DMS153 treated with DMSO at 0.1 percent for 48 hours (cell line): ENCODE measurements around the gene HEPACAM.

ENCODE experiments used
- DNase-seq: peaks from one replicate; lab custom pipeline; 2025; ENCODE audit not compliant: unreplicated experiment; lab: John Stamatoyannopoulos, UW

HEPACAM gene

GRCh38 chr11:124899383-124900145 lies 36.3 kb downstream of the HEPACAM start:
- no peak for DNase-seq

- DNase-seq: no peak
Observed at GRCh38 chr11:124898711-124899110, 37.1 kb downstream of the HEPACAM start.

- no peak for DNase-seq
Observed at GRCh38 chr11:124898263-124898680, 37.6 kb downstream of the HEPACAM start.

DNA sequence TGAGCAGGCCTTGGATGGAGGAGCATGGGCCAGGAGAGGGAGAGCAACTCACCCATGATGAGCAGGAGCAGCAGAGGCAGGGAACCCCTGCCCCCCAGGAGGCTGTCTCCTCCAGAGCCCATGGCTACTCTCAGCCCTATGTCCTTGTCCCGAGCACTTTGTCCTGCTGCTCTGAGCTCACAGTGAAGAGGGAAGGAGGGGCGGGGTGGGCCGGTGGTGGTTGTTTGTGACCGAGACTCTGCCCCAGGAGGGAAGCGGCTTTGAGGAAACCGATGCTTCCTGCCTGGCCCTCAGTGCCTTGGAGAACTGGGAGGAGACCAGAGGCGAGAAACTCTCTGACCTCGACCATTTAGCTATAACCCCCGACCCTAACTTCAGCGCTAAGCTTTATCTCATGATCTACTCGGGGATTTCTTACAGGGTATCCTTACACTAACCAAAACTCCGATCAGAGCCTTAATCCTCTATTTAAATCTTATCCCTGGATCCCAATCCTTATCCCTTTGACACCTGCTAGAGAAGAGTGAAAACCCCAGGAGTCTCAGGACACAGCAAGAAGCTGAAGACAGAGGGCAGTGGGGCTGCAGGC lies 38.1 kb downstream of the HEPACAM start, which contains the start of gene ROBO4:
TSS of gene ROBO4 (minus strand) at position 192 of the 589 bp plus-strand sequence. CDS start at position 122, 70 bp downstream.
- no peak for DNase-seq

DNA sequence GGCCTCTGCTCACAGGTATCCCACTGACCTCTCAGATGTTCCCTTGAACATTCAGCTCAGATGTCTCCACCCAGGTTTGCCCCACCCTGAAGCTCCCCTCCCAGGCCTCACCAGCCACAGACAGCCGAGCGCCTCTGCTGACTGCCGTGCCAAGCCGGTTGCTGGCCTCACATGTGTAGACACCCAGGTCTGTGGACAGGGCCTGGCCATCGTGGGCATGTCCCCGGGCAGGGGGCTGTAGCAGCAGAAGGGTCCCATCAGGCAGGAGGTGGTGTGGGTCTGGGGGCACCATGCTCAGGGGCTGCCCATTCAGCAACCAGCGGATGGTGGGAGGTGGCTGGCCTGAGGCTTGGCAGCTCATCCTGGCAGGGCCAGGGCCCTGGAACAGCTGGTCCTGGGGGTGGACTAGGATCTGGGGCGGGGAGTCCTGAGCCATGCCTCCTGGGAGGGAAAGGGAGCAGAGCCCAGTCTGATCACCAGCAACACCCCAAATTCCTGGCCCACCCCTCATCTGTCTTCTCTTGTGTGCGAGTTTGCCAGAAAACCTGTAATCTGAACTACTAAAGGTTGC lies 38.9 kb downstream of the HEPACAM start:
- no peak for DNase-seq

DNA sequence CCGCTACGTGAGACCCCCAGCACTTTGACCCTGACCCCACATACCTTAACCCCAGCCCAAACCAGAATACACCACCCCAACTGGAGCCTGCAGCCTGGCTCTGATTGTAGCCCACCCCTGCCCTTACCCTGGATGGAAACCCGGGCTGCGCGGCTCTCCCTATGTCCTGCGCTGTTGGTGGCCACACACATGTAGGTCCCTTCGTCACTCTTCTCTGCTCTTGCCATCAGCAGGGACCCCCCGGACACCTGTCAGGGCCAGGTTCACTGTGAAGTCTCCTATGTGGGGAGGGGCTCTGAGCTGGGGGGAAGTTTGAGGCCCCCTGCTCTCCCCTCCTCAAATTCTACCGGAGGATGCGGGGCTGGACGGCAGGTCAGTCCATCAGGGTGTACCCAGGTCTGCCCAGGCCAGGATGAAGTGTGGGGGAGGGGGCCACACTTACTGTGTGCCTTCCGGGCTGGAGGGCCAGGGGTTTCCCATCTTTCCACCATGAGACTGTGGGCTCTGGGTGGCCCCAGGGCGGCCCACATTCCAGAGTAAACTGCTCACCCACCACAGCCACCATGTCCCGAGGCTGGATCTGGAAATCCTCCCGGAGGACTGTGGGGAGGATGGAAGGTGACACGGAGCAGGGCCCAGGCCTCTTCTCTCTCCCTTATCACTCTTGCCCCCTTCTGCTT lies 39.6 kb downstream of the HEPACAM start:
- DNase-seq: no peak

GRCh38 chr11:124895471-124895971 lies 40.3 kb downstream of the HEPACAM start:
- no peak for DNase-seq

GRCh38 chr11:124894606-124895430 lies 41.0 kb downstream of the HEPACAM start:
- DNase-seq: no peak

GRCh38 chr11:124893781-124894401 lies 42.0 kb downstream of the HEPACAM start:
- DNase-seq: no peak

DNA sequence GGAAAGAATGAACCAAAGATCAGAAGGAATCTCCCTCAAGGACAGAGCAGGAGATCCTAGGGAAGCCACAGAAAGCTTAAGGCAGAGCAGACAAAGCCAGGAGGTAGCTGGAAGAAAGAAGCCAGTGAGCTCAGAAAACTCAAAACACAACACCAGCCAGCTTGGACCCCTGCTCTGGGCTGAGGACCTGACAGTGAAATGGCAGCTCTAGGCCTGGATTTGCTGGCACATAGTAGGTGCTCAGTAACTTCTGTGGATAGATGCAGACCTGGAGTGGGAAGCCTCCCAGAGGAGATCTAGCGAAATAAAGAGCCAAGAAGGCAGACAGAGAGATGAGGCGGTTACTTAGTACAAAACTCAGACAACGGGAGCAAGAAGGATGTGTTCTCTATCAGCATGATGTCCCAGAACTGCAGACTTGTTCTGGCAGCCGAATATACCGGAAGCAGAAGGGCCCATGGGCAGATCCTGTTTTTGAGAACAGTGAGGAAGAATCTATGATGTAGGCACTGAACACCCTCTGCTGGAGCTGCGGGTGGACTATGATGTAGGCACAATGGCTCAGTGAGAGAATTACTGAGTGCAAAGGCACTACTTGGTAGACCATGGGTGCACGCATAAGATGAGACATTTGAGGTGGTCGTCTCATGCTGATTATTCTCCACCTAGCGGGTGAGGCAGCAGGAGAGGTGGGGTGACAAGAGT lies 42.9 kb downstream of the HEPACAM start:
- DNase-seq: no peak

GRCh38 chr11:124892146-124892545 lies 43.7 kb downstream of the HEPACAM start:
- DNase-seq: no peak

DNA sequence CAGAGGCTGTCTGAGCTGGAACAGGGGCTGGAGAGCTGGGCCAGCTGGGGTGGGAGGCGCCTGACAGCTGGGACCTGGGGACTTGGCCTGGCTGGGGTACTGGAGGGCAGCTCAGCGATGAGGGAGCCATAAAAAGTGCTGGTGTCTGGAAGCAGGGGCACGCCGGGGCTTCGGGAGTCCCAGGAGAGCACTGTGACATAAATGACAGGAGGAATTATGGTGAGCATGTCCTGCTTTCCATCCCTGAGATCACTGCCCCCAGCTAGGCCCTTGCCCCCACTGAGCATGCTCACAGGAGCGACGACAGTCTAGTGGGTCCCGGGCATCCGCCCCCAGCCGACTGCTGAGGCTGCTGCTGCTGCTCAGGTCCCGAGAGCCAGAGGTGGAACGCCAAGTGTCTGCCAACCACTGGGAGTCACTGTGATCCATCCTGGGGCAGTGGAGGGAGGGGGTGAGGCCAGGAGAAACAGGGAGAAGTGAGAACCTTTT lies 44.4 kb downstream of the HEPACAM start:
- no peak for DNase-seq

- no peak for DNase-seq
Observed at GRCh38 chr11:124890683-124891372, 45.0 kb downstream of the HEPACAM start.

GRCh38 chr11:124890151-124890550 lies 45.7 kb downstream of the HEPACAM start:
- no peak for DNase-seq

GRCh38 chr11:124889191-124890091 lies 46.4 kb downstream of the HEPACAM start:
- no peak for DNase-seq

- no peak for DNase-seq
Observed at GRCh38 chr11:124887667-124888013, 48.2 kb downstream of the HEPACAM start.

DNA sequence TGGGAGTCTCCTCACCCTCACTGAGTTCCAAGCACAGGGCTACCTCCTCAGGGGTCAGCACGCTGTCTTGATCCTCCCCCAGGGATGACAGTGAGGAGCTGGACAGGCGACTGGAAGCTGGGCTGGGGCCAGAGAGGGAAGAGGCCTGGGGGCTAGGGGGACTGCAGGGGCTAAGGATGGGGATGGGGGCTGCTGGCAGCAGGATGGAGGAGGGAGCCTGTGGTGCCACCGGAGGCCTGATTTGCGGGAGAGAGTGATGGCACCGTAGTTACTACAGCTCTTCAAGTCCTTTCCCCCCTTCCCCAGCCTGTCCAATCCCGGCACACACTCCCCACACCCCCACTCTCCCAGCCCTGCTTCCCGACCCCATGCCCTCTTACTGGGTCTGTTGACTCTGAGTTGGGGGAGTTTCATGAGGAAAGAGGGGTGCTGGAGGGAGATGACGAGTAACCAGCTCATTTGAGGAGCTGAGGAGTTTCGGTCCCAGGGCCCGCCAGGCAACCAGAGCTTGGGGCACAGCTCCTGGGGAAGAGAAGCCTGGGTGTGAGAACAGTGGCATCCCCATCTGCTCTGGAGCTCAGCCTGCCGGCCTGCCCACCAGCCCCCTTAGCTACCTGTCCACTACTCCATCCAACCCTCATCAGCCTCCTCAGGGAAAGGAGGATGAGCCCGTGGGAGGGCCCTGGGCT lies 48.7 kb downstream of the HEPACAM start:
- no peak for DNase-seq
